Peyer's patch (tissue), 4 donors: Measurements from ENCODE around the gene SORBS2. TPM values are rescaled to one million over a fixed set of nuclear protein-coding genes. Genes with fewer than 3 reads are reported as not detected.

Experiments
- DNase-seq, 3 donors: peaks; one replicate each; pipeline ENCODE4 v3.0.0-alpha.2; 2017 to 2019
- H3K27ac ChIP-seq, 4 donors: fragments of 200-600 bp; sonication (generic); one replicate each; pipeline ENCODE4 v1.5.1; 2016 to 2019
- H3K27me3 ChIP-seq, 2 donors: fragments of 200-600 bp; sonication (generic); one replicate each; pipeline ENCODE4 v1.5.1; 2019
- H3K36me3 ChIP-seq, 3 donors: fragments of 200-600 bp; sonication (generic); one replicate each; pipeline ENCODE4 v1.5.1; 2016 to 2019
- H3K4me1 ChIP-seq, 4 donors: fragments of 200-600 bp; sonication (generic); one replicate each; pipeline ENCODE4 v1.5.1; 2016 to 2019
- H3K4me3 ChIP-seq, 4 donors: fragments of 200-600 bp; sonication (generic); 1 replicate in 3 of 4; 2 replicates in 1 of 4; pipeline ENCODE4 v1.5.1; 2016 to 2019; ENCODE audit warnings: mild to moderate bottlenecking in 1 of 4
- H3K9me3 ChIP-seq, 4 donors: fragments of 200-600 bp; sonication (generic); one replicate each; pipeline ENCODE4 v1.5.1; 2016 to 2019; ENCODE audit warnings: mild to moderate bottlenecking in 1 of 4
- CTCF ChIP-seq, 6 experiments: fragments of 450-650 bp in 4 of 6; fragments of 200-600 bp in 2 of 6; sonication (generic) in 1 of 6; IDR thresholded peaks; one replicate each; pipeline ENCODE4 v1.5.1; 2017 to 2019; ENCODE audit warnings: antibody characterized with exemption in 6 of 6, mild to moderate bottlenecking in 3 of 6, moderate library complexity in 1 of 6
- POLR2A ChIP-seq, 2 donors: fragments of 450-650 bp; IDR thresholded peaks; one replicate each; pipeline ENCODE4 v1.5.1; 2017; ENCODE audit warnings: antibody characterized with exemption in 2 of 2, mild to moderate bottlenecking in 2 of 2, moderate library complexity in 2 of 2
- total RNA-seq, 4 donors: library from RNA; depleted of rRNA; stranded (reverse); fragments of >200 nt; gene quantifications; one replicate each; pipeline ENCODE4 v1.1.0, GENCODE V29; 2016

SORBS2 gene
- total RNA-seq, 4 donors from 2014 or later = 15.8 to 61.9 (median 53.0) TPM

- Histone ChIP-seq H3K4me3 (peak overlapping the region in 1 of 4 donors; percentile 6), H3K4me1 (no peaks in the 10 kb centered on the region), H3K9me3 (no peaks in the 10 kb centered on the region), H3K27ac (peak overlapping the region in 1 of 4 donors; percentile 18), H3K36me3 (no peaks in the 10 kb centered on the region), H3K27me3 (no peaks in the 10 kb centered on the region)
- TF ChIP-seq POLR2A (IDR thresholded peaks at IDR 0.05) (no peak), CTCF (IDR thresholded peaks at IDR 0.05) (no peak)
- DNase-seq = no peak
These were observed 156.9 kb downstream of the SORBS2 start for GRCh38 chr4:185654965-185655554.

GRCh38 chr4:185654311-185654710 is 157.7 kb downstream of the SORBS2 start:
- Histone ChIP-seq H3K4me1 (no peaks in the 10 kb centered on the region), H3K27me3 (no peaks in the 10 kb centered on the region), H3K36me3 (no peaks in the 10 kb centered on the region), H3K4me3 (no peak overlapping the region), H3K27ac (no peak overlapping the region), H3K9me3 (no peaks in the 10 kb centered on the region)
- TF ChIP-seq CTCF (IDR thresholded peaks at IDR 0.05) (no peak), POLR2A (IDR thresholded peaks at IDR 0.05) (no peak)
- DNase-seq = no peak

GRCh38 chr4:185651851-185652250 is 160.1 kb downstream of the SORBS2 start:
- Histone ChIP-seq H3K27me3 (no peaks in the 10 kb centered on the region), H3K36me3 (peaks cover 0 to 4% (median 0%) of the 10 kb centered on the region in 3 donors), H3K4me3 (no peak overlapping the region), H3K4me1 (no peaks in the 10 kb centered on the region), H3K27ac (no peak overlapping the region), H3K9me3 (no peaks in the 10 kb centered on the region)
- TF ChIP-seq POLR2A (IDR thresholded peaks at IDR 0.05) = no peak
- no peak for DNase-seq

- no peak overlapping the region for H3K4me3 ChIP-seq
- DNase-seq = no peak
- no peaks in the 10 kb centered on the region for H3K4me1 ChIP-seq
- no peaks in the 10 kb centered on the region for H3K9me3 ChIP-seq
- H3K27me3 ChIP-seq = no peaks in the 10 kb centered on the region
- TF ChIP-seq CTCF (IDR thresholded peaks at IDR 0.05) (no peak), POLR2A (IDR thresholded peaks at IDR 0.05) (no peak)
- H3K27ac ChIP-seq = no peak overlapping the region
- peaks cover 0 to 4% (median 0%) of the 10 kb centered on the region in 3 donors for H3K36me3 ChIP-seq
These were observed 160.8 kb downstream of the SORBS2 start for GRCh38 chr4:185651137-185651677.

GRCh38 chr4:185648631-185649030 is 163.4 kb downstream of the SORBS2 start:
- Histone ChIP-seq H3K36me3 (peaks cover 0 to 9% (median 0%) of the 10 kb centered on the region in 3 donors), H3K4me1 (no peaks in the 10 kb centered on the region), H3K4me3 (no peak overlapping the region), H3K27me3 (no peaks in the 10 kb centered on the region), H3K27ac (no peak overlapping the region), H3K9me3 (no peaks in the 10 kb centered on the region)
- TF ChIP-seq POLR2A (IDR thresholded peaks at IDR 0.05) (no peak), CTCF (IDR thresholded peaks at IDR 0.05) (no peak)
- DNase-seq = no peak

GRCh38 chr4:185645403-185645802 is 166.6 kb downstream of the SORBS2 start:
- Histone ChIP-seq H3K27ac (no peak overlapping the region), H3K4me3 (no peak overlapping the region), H3K9me3 (no peaks in the 10 kb centered on the region), H3K36me3 (peaks cover 0 to 9% (median 0%) of the 10 kb centered on the region in 3 donors), H3K4me1 (no peaks in the 10 kb centered on the region), H3K27me3 (no peaks in the 10 kb centered on the region)
- TF ChIP-seq POLR2A (IDR thresholded peaks at IDR 0.05) (no peak), CTCF (IDR thresholded peaks at IDR 0.05) (no peak)
- no peak for DNase-seq
